ENCODE results near the gene HDAC4. TPM values are rescaled to one million over a fixed set of nuclear protein-coding genes. Genes with fewer than 3 reads are reported as not detected.
A peak's percentile ranks its signal among the peaks of the same experiment; 100 is the strongest.

HDAC4 gene
- total RNA-seq, 1 experiment from 2014 or later = 16.0 TPM

- DNase-seq (ENCODE audit: low spot score) = peak; percentile 25
These were observed 175.4 kb downstream of the HDAC4 start for GRCh38 chr2:239225371-239225851.

- DNase-seq (ENCODE audit: low spot score) = no peak
These were observed 175.9 kb downstream of the HDAC4 start for GRCh38 chr2:239224955-239225354.

- DNase-seq (ENCODE audit: low spot score) = peak; percentile 54
These were observed 176.6 kb downstream of the HDAC4 start for GRCh38 chr2:239224199-239224570.

GRCh38 chr2:239223310-239224198, 177.3 kb downstream of the HDAC4 start:
- no peak for DNase-seq (ENCODE audit: low spot score)

GRCh38 chr2:239222706-239223309, 178.0 kb downstream of the HDAC4 start:
- DNase-seq (ENCODE audit: low spot score) = no peak

- DNase-seq (ENCODE audit: low spot score) = no peak
These were observed 178.5 kb downstream of the HDAC4 start for GRCh38 chr2:239222312-239222660.

GRCh38 chr2:239220981-239221396, 179.8 kb downstream of the HDAC4 start:
- DNase-seq (ENCODE audit: low spot score) = no peak

GRCh38 chr2:239220341-239220740, 180.5 kb downstream of the HDAC4 start:
- DNase-seq (ENCODE audit: low spot score) = no peak

- no peak for DNase-seq (ENCODE audit: low spot score)
These were observed 184.1 kb downstream of the HDAC4 start for GRCh38 chr2:239216614-239217273.

- no peak for DNase-seq (ENCODE audit: low spot score)
These were observed 184.7 kb downstream of the HDAC4 start for GRCh38 chr2:239215988-239216613.

- no peak for DNase-seq (ENCODE audit: low spot score)
These were observed 185.5 kb downstream of the HDAC4 start for GRCh38 chr2:239215136-239215925.

- no peak for DNase-seq (ENCODE audit: low spot score)
These were observed 186.1 kb downstream of the HDAC4 start for GRCh38 chr2:239214725-239215124.

- no peak for DNase-seq (ENCODE audit: low spot score)
These were observed 187.1 kb downstream of the HDAC4 start for GRCh38 chr2:239213643-239214101.

- no peak for DNase-seq (ENCODE audit: low spot score)
These were observed 187.7 kb downstream of the HDAC4 start for GRCh38 chr2:239212929-239213642.

- no peak for DNase-seq (ENCODE audit: low spot score)
These were observed 188.5 kb downstream of the HDAC4 start for GRCh38 chr2:239212121-239212928.

GRCh38 chr2:239211396-239212094, 189.3 kb downstream of the HDAC4 start:
- DNase-seq (ENCODE audit: low spot score) = no peak

GRCh38 chr2:239209783-239210182, 191.0 kb downstream of the HDAC4 start:
- DNase-seq (ENCODE audit: low spot score) = no peak

- peak; percentile 39 for DNase-seq (ENCODE audit: low spot score)
These were observed 192.2 kb downstream of the HDAC4 start for GRCh38 chr2:239208465-239209180.

Data from HT-29 (cell line).